Measurements from ENCODE around the gene FAM156A.
"Not testable (repeated sequence)": the region's sequence is repeated elsewhere in the genome, so short reads cannot be mapped to it uniquely, and the experiment has no call there.

DNA sequence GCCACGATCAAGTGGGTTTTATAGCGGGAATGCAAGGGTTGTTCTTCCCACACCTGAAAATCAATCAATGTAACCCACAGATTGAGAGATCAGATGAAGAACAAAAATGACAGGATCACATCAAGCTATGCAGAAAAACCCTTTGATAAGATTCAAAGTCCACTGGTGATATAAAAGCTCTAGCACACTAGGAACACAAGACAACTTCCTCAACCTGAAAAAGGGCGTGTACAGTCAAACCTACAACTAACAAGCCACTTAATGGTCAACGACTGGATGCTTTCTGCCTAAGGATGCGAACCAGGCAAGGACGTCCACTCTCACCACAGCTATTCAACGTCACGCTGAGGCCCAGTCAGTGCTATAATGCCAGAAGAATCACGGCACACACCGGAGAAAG is 8.4 kb downstream of the FAM156A start:
- TF ChIP-seq, protein P1, sequence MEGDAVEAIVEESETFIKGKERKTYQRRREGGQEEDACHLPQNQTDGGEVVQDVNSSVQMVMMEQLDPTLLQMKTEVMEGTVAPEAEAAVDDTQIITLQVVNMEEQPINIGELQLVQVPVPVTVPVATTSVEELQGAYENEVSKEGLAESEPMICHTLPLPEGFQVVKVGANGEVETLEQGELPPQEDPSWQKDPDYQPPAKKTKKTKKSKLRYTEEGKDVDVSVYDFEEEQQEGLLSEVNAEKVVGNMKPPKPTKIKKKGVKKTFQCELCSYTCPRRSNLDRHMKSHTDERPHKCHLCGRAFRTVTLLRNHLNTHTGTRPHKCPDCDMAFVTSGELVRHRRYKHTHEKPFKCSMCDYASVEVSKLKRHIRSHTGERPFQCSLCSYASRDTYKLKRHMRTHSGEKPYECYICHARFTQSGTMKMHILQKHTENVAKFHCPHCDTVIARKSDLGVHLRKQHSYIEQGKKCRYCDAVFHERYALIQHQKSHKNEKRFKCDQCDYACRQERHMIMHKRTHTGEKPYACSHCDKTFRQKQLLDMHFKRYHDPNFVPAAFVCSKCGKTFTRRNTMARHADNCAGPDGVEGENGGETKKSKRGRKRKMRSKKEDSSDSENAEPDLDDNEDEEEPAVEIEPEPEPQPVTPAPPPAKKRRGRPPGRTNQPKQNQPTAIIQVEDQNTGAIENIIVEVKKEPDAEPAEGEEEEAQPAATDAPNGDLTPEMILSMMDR (IDR thresholded peaks at IDR 0.05) = not testable (repeated sequence)
- not testable (repeated sequence) for TF ChIP-seq EZH2 (IDR thresholded peaks at IDR 0.05; ENCODE audit: borderline replicate concordance, insufficient read depth, low read depth, low read length, poor library complexity, severe bottlenecking)
